H1 (cell line): ENCODE data around the gene HECTD1.
"Not testable (repeated sequence)": the region's sequence is repeated elsewhere in the genome, so short reads cannot be mapped to it uniquely, and the experiment has no call there.

Experiments used
- CEBPB ChIP-seq: IDR thresholded peaks from 2 replicates; pipeline ENCODE4 v1.6.1; 2012; ENCODE audit warnings: low read depth, low read length
- EP300 ChIP-seq, 2 experiments: IDR thresholded peaks; 1 replicate in 1 of 2; 2 replicates in 1 of 2; pipeline ENCODE4 v1.6.1; 2011 to 2012; ENCODE audit warnings: low read depth in 2 of 2, low read length in 2 of 2, mild to moderate bottlenecking in 2 of 2, borderline replicate concordance in 1 of 2, inconsistent platforms in 1 of 2, moderate library complexity in 1 of 2
- PHF8 ChIP-seq: fragments of 200-600 bp; sonication (generic); conservative IDR thresholded peaks from 2 replicates; pipeline ENCODE4 v1.7.1; 2012; ENCODE audit warnings: low read depth, mild to moderate bottlenecking, inconsistent platforms, low read length, moderate library complexity
- POLR2A ChIP-seq, 2 experiments: IDR thresholded peaks; 1 replicate in 1 of 2; 2 replicates in 1 of 2; pipeline ENCODE4 v1.6.1; 2011; ENCODE audit warnings: low read depth in 2 of 2, low read length in 2 of 2, mild to moderate bottlenecking in 2 of 2; ENCODE audit errors: control extremely low read depth in 1 of 2
- POLR2AphosphoS5 ChIP-seq: IDR thresholded peaks from 2 replicates; pipeline ENCODE4 v1.6.1; 2011; ENCODE audit warnings: low read depth, low read length
- RFX5 ChIP-seq: IDR thresholded peaks from 2 replicates; pipeline ENCODE4 v1.6.1; 2011; ENCODE audit warnings: low read depth, low read length, improper control_type of control experiment, borderline replicate concordance
- SUZ12 ChIP-seq: fragments of 200-600 bp; sonication (generic); IDR thresholded peaks from 2 replicates; pipeline ENCODE4 v1.6.1; 2012; ENCODE audit warnings: mild to moderate bottlenecking, inconsistent platforms, low read length, moderate library complexity, mixed read lengths
- TCF12 ChIP-seq: IDR thresholded peaks from 2 replicates; pipeline ENCODE4 v1.6.1; 2011; ENCODE audit warnings: low read depth, mild to moderate bottlenecking, low read length
- YY1 ChIP-seq: IDR thresholded peaks from 2 replicates; pipeline ENCODE4 v1.6.1; 2011; ENCODE audit warnings: low read depth, mild to moderate bottlenecking, low read length
- ZNF274 ChIP-seq: IDR thresholded peaks from 2 replicates; pipeline ENCODE4 v1.7.0; 2012; ENCODE audit warnings: low read length, borderline replicate concordance; ENCODE audit errors: extremely low read depth
- TF ChIP-seq, protein P1 (sequence below), 3 experiments: IDR thresholded peaks; 1 replicate in 2 of 3; 2 replicates in 1 of 3; pipeline versions ENCODE4 v1.5.1 to v1.6.1; 2011; ENCODE audit warnings: low read length in 3 of 3, mild to moderate bottlenecking in 3 of 3, inconsistent platforms in 2 of 3, low read depth in 1 of 3, moderate library complexity in 1 of 3; ENCODE audit not compliant: insufficient read depth in 1 of 3; ENCODE audit errors: control extremely low read depth in 1 of 3
- TF ChIP-seq, protein P2 (sequence below): IDR thresholded peaks from 2 replicates; pipeline ENCODE4 v1.6.1; 2012; ENCODE audit warnings: low read length, inconsistent platforms

DNA sequence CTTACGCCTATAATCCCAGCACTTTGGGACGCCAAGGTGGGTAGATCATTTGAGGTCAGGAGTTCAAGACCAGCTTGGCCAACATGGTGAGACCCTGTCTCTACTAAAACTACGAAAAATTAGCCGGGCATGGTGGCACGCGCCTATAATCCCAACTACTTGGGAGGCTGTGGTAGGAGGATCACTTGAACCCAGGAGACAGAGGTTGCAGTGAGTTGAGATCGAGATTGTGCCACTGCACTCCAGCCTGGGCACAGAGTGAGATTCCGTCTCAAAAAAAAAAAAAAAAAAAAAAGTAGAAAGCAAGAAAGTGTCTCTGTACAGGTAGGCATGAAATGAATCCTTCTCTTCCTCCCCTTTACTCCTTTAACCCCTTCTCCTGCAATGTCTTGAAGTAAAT is 111.8 kb downstream of the HECTD1 start:
- not testable (repeated sequence) for TF ChIP-seq SUZ12; POLR2A (IDR thresholded peaks at IDR 0.05; ENCODE audit: control extremely low read depth in 1 of 2, low read depth in 2 of 2, low read length in 2 of 2); CEBPB; ZNF274; YY1; PHF8; EP300 (IDR thresholded peaks at IDR 0.05; ENCODE audit: borderline replicate concordance in 1 of 2, low read depth in 2 of 2, low read length in 2 of 2); TCF12; POLR2AphosphoS5; RFX5
- TF ChIP-seq, protein P1, sequence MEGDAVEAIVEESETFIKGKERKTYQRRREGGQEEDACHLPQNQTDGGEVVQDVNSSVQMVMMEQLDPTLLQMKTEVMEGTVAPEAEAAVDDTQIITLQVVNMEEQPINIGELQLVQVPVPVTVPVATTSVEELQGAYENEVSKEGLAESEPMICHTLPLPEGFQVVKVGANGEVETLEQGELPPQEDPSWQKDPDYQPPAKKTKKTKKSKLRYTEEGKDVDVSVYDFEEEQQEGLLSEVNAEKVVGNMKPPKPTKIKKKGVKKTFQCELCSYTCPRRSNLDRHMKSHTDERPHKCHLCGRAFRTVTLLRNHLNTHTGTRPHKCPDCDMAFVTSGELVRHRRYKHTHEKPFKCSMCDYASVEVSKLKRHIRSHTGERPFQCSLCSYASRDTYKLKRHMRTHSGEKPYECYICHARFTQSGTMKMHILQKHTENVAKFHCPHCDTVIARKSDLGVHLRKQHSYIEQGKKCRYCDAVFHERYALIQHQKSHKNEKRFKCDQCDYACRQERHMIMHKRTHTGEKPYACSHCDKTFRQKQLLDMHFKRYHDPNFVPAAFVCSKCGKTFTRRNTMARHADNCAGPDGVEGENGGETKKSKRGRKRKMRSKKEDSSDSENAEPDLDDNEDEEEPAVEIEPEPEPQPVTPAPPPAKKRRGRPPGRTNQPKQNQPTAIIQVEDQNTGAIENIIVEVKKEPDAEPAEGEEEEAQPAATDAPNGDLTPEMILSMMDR (IDR thresholded peaks at IDR 0.05; ENCODE audit: control extremely low read depth in 1 of 3, insufficient read depth in 1 of 3, low read depth in 1 of 3, low read length in 3 of 3): not testable (repeated sequence)
- TF ChIP-seq, protein P2, sequence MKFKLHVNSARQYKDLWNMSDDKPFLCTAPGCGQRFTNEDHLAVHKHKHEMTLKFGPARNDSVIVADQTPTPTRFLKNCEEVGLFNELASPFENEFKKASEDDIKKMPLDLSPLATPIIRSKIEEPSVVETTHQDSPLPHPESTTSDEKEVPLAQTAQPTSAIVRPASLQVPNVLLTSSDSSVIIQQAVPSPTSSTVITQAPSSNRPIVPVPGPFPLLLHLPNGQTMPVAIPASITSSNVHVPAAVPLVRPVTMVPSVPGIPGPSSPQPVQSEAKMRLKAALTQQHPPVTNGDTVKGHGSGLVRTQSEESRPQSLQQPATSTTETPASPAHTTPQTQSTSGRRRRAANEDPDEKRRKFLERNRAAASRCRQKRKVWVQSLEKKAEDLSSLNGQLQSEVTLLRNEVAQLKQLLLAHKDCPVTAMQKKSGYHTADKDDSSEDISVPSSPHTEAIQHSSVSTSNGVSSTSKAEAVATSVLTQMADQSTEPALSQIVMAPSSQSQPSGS: not testable (repeated sequence)
